PC-3 (cell line): ENCODE measurements around the gene THUMPD1. TPM values are rescaled to one million over a fixed set of nuclear protein-coding genes. Genes with fewer than 3 reads are reported as not detected.

ENCODE experiments used
- ATAC-seq: fragments of 200-7000 bp; cut with Tn5 transposase; 2 replicates; pipeline ENCODE4 v1.9.1; 2020; ENCODE audit warnings: mild to moderate bottlenecking, moderate library complexity
- BruUV-seq: library from RNA; stranded (reverse); fragments of 400-500 nt; replicated peaks from 2 replicates; lab custom pipeline; 2021; lab: Mats Ljungman, UMichigan
- CTCF ChIA-PET: fragments of 300-600 bp; sonication (Branson Sonifier 250); formaldehyde crosslinking; loops from one replicate; lab custom pipeline; 2022; ENCODE audit warnings: antibody characterized with exemption; lab: Charles Lee
- POLR2A ChIA-PET: fragments of 300-600 bp; sonication (Branson Sonifier 250); formaldehyde crosslinking; loops from one replicate; lab custom pipeline; 2022; ENCODE audit warnings: antibody characterized with exemption; ENCODE audit not compliant: unreplicated experiment; lab: Charles Lee
- DNase-seq: peaks from one replicate; pipeline ENCODE4 v3.0.0-alpha.2; 2015
- H2AFZ ChIP-seq: fragments of 300-600 bp; sonication (generic); 2 replicates; pipeline ENCODE4 v1.6.0; 2016; ENCODE audit warnings: antibody characterized with exemption, low read length
- H3F3A ChIP-seq: fragments of 300-600 bp; sonication (generic); one replicate; pipeline ENCODE4 v1.6.0; 2017; ENCODE audit warnings: antibody characterized with exemption, low read length, control low read depth, mild to moderate bottlenecking; ENCODE audit not compliant: unreplicated experiment
- H3K27ac ChIP-seq: fragments of 300-600 bp; sonication (generic); 2 replicates; pipeline ENCODE4 v1.5.1; 2016; ENCODE audit warnings: mild to moderate bottlenecking, low read length
- H3K27me3 ChIP-seq: fragments of 300-600 bp; sonication (generic); 2 replicates; pipeline ENCODE4 v1.6.1; 2016; ENCODE audit warnings: low read length, mixed read lengths
- H3K36me3 ChIP-seq: fragments of 300-600 bp; sonication (generic); 2 replicates; pipeline ENCODE4 v1.6.1; 2016; ENCODE audit warnings: low read depth, mixed run types, low read length, mixed read lengths
- H3K4me1 ChIP-seq: fragments of 300-600 bp; sonication (generic); 2 replicates; pipeline ENCODE4 v1.5.1; 2016; ENCODE audit warnings: low read length; ENCODE audit not compliant: insufficient read depth
- H3K4me2 ChIP-seq: fragments of 300-600 bp; sonication (generic); 2 replicates; pipeline ENCODE4 v1.6.0; 2016; ENCODE audit warnings: low read length
- H3K4me3 ChIP-seq: fragments of 300-600 bp; sonication (generic); 2 replicates; pipeline ENCODE4 v1.5.1; 2016; ENCODE audit warnings: mild to moderate bottlenecking, low read length, mixed read lengths
- H3K79me2 ChIP-seq: fragments of 300-600 bp; sonication (generic); 2 replicates; pipeline ENCODE4 v1.6.1; 2017; ENCODE audit warnings: low read length, mixed read lengths
- H3K9ac ChIP-seq: fragments of 300-600 bp; sonication (generic); 2 replicates; pipeline ENCODE4 v1.6.0; 2016; ENCODE audit warnings: mild to moderate bottlenecking, low read length
- H3K9me2 ChIP-seq: fragments of 300-600 bp; sonication (generic); replicated peaks from 2 replicates; pipeline ENCODE4 v1.6.1; 2016; ENCODE audit warnings: mixed run types, low read length, mixed read lengths
- H3K9me3 ChIP-seq: fragments of 300-600 bp; sonication (generic); 2 replicates; pipeline ENCODE4 v1.6.1; 2016; ENCODE audit warnings: low read length, mixed read lengths
- H4K20me1 ChIP-seq: fragments of 300-600 bp; sonication (generic); 2 replicates; pipeline ENCODE4 v1.6.1; 2016; ENCODE audit warnings: low read length, mixed read lengths
- EZH2 ChIP-seq: fragments of 300-600 bp; sonication (generic); IDR thresholded peaks from one replicate; pipeline ENCODE4 v1.6.1; 2017; ENCODE audit warnings: antibody characterized with exemption, mild to moderate bottlenecking, low read length; ENCODE audit not compliant: unreplicated experiment
- EZH2phosphoT487 ChIP-seq: fragments of 300-600 bp; sonication (generic); IDR thresholded peaks from 2 replicates; pipeline ENCODE4 v1.6.1; 2018; ENCODE audit warnings: mild to moderate bottlenecking, antibody characterized with exemption, low read length, borderline replicate concordance
- intact Hi-C: fragments of 100-400 bp; cut with micrococcal nuclease; formaldehyde crosslinking; loops from 2 replicates; pipeline ENCODE4 v1.9.0; 2023
- total RNA-seq: library from RNA; depleted of rRNA; stranded (reverse); fragments of >200 nt; gene quantifications from 2 replicates; pipeline ENCODE4 v1.2.3, GENCODE V29; 2014
- TF ChIP-seq, protein P1 (sequence below): fragments of 300-600 bp; sonication (generic); conservative IDR thresholded peaks from 2 replicates; pipeline ENCODE4 v1.5.1; 2017; ENCODE audit warnings: antibody characterized with exemption, low read depth, mild to moderate bottlenecking, low read length

Gene THUMPD1
- total RNA-seq, 1 experiment from 2014 or later: 44.9 TPM

GRCh38 chr16:20768818-20769217 is 27.2 kb upstream of the THUMPD1 start:
- H3K4me1 ChIP-seq: peaks cover 6% of the 10 kb centered on the region
- H3K27me3 ChIP-seq: no peaks in the 10 kb centered on the region
- H4K20me1 ChIP-seq: no peaks in the 10 kb centered on the region
- no peak overlapping the region for H3K4me3 ChIP-seq
- no peak for ATAC-seq
- intact Hi-C loops: no loop called here
- BruUV-seq: no TSS peak
- H3K9me2 ChIP-seq: no peaks in the 10 kb centered on the region
- no peaks in the 10 kb centered on the region for H3K79me2 ChIP-seq
- no peaks in the 10 kb centered on the region for H3F3A ChIP-seq
- CTCF ChIA-PET: no interaction called here
- H3K9ac ChIP-seq: no peak overlapping the region
- H3K9me3 ChIP-seq: no peaks in the 10 kb centered on the region
- no peak overlapping the region for H3K4me2 ChIP-seq
- H3K36me3 ChIP-seq: no peaks in the 10 kb centered on the region
- POLR2A ChIA-PET: no interaction called here
- H3K27ac ChIP-seq: no peak overlapping the region
- no peak overlapping the region for H2AFZ ChIP-seq
- TF ChIP-seq EZH2phosphoT487 (no peak), EZH2 (no peak)
- TF ChIP-seq, protein P1, sequence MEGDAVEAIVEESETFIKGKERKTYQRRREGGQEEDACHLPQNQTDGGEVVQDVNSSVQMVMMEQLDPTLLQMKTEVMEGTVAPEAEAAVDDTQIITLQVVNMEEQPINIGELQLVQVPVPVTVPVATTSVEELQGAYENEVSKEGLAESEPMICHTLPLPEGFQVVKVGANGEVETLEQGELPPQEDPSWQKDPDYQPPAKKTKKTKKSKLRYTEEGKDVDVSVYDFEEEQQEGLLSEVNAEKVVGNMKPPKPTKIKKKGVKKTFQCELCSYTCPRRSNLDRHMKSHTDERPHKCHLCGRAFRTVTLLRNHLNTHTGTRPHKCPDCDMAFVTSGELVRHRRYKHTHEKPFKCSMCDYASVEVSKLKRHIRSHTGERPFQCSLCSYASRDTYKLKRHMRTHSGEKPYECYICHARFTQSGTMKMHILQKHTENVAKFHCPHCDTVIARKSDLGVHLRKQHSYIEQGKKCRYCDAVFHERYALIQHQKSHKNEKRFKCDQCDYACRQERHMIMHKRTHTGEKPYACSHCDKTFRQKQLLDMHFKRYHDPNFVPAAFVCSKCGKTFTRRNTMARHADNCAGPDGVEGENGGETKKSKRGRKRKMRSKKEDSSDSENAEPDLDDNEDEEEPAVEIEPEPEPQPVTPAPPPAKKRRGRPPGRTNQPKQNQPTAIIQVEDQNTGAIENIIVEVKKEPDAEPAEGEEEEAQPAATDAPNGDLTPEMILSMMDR: no peak
- DNase-seq: no peak

DNA sequence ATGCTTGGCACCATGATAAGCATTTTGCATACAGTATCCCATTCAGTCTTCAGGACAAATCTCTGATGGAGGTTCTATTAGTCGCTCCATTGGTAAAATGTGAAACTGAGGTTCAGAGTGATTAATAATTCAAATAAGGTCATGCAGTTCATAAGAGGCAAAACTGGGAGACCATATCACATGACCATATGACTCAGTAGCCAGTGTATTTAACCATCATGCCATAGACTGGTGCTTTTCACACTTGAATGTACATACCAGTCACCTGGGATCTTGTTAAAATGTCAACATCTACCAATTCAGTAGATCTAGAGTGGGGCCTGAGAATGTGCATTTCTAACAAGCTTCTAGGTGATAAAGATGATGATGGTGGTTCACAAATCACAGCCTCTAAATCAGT is 26.5 kb upstream of the THUMPD1 start:
- no peak for DNase-seq
- no peaks in the 10 kb centered on the region for H3K36me3 ChIP-seq
- no peak overlapping the region for H3K4me3 ChIP-seq
- peaks cover 10% of the 10 kb centered on the region for H3K4me1 ChIP-seq
- H4K20me1 ChIP-seq: no peaks in the 10 kb centered on the region
- no peak overlapping the region for H3K27ac ChIP-seq
- POLR2A ChIA-PET: no interaction called here
- no peak for ATAC-seq
- no peaks in the 10 kb centered on the region for H3K9me3 ChIP-seq
- no peaks in the 10 kb centered on the region for H3K79me2 ChIP-seq
- TF ChIP-seq EZH2phosphoT487 (no peak), EZH2 (no peak)
- TF ChIP-seq, protein P1: no peak
- H3K27me3 ChIP-seq: no peaks in the 10 kb centered on the region
- no TSS peak for BruUV-seq
- no peak overlapping the region for H2AFZ ChIP-seq
- H3F3A ChIP-seq: no peaks in the 10 kb centered on the region
- intact Hi-C loops: no loop called here
- no peaks in the 10 kb centered on the region for H3K9me2 ChIP-seq
- H3K4me2 ChIP-seq: no peak overlapping the region
- CTCF ChIA-PET: no interaction called here
- H3K9ac ChIP-seq: no peak overlapping the region

DNA sequence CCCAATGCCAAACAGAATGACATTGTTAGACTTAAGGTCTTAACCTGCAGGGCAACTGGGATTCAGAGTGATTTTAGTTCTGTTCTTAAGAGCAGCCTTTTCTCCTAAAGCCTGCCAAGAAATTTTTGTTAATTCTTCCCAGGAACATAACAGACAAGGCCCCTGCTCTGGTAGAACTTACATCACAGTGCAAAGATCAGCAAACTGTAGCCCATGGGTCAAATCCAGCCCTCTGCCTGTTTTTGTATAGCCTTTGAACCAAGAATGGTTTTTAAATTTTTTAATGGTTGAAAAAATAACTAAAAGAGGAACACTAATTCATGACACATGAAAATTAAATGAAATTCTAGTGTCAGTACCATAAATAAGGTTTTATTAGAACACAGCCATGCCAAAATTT is 26.0 kb upstream of the THUMPD1 start:
- Histone ChIP-seq H3K9me3 (no peaks in the 10 kb centered on the region), H3K4me3 (no peak overlapping the region), H4K20me1 (no peaks in the 10 kb centered on the region), H3K4me1 (peaks cover 12% of the 10 kb centered on the region), H3K9ac (no peak overlapping the region), H3K27me3 (no peaks in the 10 kb centered on the region), H3K4me2 (no peak overlapping the region), H3K79me2 (no peaks in the 10 kb centered on the region), H3K36me3 (no peaks in the 10 kb centered on the region), H2AFZ (no peak overlapping the region), H3K27ac (no peak overlapping the region), H3K9me2 (no peaks in the 10 kb centered on the region), H3F3A (no peaks in the 10 kb centered on the region)
- no TSS peak for BruUV-seq
- TF ChIP-seq EZH2 (no peak), EZH2phosphoT487 (no peak)
- TF ChIP-seq, protein P1: no peak
- DNase-seq: no peak
- ChIA-PET CTCF (no interaction called here), POLR2A (no interaction called here)
- intact Hi-C loops: no loop called here
- ATAC-seq: no peak
